ENCODE results near the gene ALG12.
"Not testable (repeated sequence)": the region's sequence is repeated elsewhere in the genome, so short reads cannot be mapped to it uniquely, and the experiment has no call there.

Gene ALG12

DNA sequence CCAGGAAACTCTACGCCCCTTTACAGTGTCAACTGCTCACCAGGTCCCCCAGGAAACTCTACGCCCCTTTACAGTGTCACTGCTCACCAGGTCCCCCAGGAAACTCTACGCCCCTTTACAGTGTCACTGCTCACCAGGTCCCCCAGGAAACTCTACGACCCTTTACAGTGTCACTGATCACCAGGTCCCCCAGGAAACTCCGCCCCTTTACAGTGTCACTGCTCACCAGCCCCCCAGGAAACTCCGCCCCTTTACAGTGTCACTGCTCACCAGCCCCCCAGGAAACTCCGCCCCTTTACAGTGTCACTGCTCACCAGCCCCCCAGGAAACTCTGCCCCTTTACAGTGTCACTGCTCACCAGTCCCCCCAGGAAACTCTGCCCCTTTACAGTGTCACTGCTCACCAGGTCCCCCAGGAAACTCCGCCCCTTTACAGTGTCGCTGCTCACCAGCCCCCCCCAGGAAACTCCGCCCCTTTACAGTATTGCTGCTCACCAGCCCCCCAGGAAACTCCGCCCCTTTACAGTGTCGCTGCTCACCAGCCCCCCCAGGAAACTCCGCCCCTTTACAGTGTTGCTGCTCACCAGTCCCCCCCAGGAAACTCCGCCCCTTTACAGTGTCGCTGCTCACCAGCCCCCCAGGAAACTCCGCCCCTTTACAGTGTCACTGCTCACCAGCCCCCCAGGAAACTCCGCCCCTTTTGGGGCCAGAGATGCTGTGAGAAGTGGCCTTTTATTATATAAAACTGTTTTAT lies 27.0 kb upstream of the ALG12 start:
- FAIRE-seq, result not testable (repeated sequence)

DNA sequence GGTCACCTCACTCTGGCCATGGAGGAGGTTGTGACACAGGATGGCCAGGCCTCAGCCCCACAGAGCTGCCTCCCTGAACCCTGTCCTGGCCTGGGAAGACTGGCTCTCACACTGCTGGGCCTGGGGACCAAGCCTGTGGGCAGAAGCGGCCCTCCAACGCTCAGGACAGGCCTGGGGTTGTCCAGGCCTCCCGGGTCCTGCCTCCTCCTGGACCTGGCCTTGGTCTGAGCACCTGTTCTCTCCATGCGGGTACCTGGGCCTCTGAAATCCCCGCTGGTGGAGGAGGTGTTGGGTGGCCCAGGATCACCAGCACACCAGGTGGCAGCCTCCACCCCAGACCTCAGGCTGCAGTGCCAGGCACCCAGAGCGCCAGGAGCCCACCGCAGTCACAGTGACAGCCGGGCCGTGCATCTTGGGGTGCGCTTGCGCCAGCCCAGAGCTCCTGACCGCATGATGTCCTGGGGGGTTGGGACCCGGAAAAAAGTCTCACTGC lies 26.2 kb upstream of the ALG12 start:
- no peak for FAIRE-seq

DNA sequence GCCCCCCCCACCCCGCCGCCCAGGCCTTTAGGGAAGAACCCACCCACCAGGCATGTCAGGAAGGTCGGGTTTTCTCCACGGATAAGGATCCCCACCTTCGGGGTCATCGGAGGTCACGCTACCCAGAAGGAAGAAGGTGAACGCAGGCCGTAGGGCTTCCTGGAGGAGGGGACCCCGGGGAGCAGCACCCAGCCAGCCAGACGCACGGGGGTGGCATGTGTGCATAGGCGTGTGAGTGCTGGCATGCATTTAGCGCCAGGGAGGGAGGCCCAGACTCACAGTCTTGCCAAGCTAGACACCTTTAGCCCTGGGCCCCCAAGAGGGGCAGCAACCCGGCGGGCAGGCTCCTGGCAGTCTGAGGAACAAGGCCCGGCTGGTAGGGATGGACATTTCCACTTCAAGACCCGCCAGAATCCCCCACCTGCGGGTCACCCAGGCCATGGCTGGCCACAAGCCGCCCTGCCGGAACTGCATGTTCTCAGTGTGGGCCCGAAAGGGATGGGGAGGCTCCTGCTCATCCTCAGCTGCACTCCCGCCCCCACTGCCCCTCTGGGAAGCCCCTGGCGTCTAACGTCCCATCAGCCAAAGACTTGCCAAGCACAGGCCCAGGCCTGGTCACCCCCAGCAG lies 25.6 kb upstream of the ALG12 start:
- no peak for FAIRE-seq

DNA sequence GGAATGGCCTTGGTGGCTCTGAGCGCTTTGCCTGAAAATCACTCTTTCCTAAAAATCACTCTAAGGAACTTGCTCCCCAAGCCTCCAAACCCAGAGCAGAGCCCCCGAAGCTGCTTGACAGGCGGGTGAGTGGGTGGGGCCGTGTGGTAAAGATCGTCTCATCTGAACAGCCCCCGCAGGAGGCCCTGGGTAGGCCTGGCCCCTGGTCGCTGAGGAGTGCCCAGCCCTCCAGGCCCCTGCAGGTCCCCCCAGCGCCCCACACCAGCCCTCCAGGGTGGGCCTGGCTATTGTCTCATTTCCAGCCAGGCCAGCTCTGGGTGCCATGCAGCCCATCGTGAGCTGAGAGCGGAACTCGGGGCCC lies 25.1 kb upstream of the ALG12 start:
- no peak for FAIRE-seq

DNA sequence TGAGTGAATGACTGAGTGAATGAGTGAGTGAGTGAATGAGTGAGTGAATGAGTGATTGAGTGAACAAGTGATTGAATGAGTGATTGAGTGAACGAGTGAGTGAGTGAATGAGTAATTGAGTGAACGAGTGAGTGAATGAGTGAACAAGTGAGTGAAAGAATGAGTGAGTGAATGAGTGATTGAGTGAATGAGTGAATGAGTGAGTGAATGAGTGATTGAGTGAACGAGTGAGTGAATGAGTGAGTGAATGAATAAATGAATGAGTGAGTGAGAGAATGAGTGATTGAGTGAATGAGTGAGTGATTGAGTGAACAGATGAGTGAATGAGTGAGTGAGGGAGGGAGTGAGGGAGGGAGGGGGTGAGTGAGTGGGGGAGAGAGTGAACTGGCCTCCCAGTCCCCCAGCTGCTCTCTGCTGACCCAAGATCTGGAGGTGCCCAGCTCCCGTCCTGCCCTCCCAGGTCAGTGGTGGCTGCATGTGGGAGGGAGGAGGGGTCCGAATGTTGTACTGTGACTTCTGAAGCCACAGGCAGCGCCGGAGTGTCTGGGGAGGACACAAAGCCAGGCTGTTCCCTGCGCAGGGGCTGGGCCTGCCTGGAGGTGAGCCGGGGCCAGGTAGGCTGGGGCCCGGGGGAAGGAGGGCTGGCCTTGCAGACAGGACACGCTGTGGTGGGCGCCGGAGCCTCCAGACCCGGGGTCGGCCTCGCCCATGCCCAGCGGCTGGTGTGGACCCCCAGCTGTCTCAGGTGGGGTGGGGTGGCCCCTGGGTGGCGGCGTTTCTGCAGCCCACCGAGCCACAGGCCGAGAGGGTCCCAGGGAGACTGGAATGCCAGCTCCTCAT lies 24.5 kb upstream of the ALG12 start:
- no peak for FAIRE-seq

DNA sequence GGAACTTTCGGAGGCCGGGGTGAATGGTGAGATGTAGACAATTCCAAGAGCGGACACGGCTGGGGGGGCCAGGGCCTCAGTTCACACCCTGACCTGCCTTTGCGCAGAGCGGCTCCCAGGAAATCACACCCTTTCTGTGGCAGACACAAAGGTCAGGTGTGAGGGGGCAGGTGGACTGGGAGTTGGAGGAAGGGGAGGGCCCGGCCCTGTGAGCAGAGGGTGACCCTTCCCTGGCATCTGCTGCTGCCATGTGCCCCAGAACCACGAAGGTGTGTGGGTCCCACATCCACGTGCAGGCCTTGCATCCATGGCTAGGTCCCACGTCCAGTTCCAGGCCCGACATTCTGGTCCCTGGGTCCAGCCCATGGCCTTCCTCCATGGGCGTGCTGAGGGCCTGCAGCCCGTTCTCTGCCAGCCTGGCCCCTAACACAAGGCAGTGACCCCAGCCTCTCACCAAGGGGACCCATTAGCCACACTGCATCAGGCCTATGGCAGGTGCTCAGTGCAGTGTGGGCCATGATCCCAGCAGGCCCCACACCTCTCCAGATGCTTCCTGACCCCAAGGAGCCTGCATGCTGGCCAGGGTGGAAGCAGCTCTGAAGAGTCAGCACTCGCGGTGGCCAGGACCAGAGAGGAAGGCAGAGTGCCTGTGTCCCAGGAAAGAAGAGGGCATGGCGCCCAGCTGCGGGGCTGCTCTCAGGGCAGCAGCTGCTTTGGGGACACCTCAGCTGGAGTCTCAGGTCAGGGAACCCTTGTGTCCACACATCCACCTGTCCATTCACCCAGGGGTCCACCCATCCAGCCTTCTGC lies 23.5 kb upstream of the ALG12 start:
- FAIRE-seq, result no peak

DNA sequence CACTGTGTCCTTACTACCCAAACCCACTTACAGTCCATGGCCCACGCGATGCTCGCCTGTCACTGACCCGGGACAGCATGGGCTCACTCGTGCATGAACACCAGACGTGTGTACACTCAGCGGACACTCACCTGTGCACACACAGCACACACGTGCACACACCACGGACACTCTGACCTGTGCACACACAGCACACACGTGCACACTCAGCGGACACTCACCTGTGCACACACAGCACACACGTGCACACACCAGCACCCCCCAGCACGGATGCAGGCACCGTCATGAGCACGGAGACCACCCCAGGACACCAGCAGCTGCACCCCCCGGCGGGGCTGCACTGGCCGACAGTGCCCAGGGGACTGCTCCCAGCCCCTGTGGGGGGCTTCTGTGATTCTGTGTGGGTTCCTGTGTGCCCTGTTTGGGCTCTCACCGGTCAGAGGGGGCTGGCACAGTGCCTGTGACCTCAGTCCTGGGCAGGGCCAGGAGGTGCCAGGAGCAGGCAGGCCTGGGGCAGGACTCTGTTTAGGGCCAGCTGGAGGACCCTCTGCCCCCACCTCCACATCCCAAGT lies 20.4 kb upstream of the ALG12 start:
- no peak for FAIRE-seq

DNA sequence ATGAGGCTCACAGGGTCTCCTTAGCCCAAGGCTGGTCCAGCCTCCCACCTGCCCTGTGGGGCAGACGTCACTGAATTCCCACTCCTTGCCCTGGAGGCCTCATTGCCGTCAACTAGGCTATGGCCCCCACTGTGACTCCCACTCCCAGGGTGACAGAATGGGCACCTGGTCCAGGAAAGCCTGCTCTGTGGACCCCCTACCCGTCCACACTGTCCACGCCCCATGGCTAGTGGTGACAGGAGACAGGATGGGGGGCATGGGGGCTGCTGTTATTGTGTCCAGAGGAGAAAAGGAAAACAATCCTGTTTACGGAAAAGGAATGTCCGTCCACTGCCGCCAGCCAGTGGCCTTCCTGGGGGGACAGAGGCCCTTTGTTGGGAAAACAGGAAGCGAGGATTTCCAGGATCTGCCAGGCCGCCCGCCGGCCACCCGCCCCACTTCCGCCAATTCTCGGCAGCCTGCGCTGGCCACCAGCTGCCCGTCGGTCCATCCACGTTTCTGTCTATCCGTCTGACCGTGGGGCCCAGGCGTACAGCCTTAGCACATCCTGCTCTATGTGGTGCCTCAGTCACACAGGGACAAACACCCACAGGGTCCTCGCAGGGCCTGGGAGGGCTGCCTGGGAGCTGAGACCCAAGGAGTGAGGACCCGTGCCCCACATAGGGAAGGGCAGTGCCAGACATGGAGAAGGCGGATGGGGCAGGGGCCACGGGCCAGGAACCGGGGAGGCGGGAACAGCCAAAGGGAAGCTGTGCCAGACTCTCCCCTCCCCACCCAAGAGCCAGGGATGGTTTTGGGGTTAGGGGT lies 19.7 kb upstream of the ALG12 start:
- FAIRE-seq, result no peak

DNA sequence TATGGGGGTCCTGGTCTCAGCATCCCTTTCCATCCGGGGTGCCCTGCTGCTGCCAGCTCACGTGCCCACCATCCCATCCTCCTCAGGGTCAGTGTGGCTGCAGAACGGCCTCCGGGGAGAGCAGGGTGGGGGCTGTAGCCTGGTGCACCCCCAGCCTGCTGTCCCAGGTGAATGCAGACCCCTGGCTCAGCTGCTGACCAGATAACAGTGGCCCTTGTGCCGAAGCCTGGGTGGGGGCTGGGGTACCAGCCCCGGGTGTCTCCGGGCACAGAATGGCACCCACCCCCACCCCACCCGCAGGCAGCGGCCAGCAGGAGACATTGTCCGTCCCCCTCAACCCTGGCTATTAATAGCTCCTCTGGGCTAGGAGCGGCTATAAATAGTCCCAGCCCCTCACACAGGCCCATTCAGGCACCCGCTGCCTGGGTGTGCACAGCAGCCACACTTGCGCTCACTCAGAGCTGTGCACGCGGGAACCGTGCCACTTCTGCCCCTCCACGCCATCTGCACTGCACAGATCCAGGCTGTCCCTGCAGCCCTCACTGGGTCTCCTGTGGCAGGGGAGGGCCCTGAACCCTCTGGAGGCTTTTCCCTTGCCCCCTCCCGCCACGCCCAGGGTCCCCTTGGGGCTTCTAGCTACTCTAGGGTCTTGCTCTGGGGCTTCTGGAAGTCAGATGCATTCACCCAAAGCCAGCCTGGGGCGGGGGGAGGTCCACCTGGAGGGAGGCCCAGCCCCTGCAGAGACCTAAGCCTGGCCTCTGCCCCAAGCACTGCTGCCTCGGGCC lies 18.9 kb upstream of the ALG12 start:
- no peak for FAIRE-seq

DNA sequence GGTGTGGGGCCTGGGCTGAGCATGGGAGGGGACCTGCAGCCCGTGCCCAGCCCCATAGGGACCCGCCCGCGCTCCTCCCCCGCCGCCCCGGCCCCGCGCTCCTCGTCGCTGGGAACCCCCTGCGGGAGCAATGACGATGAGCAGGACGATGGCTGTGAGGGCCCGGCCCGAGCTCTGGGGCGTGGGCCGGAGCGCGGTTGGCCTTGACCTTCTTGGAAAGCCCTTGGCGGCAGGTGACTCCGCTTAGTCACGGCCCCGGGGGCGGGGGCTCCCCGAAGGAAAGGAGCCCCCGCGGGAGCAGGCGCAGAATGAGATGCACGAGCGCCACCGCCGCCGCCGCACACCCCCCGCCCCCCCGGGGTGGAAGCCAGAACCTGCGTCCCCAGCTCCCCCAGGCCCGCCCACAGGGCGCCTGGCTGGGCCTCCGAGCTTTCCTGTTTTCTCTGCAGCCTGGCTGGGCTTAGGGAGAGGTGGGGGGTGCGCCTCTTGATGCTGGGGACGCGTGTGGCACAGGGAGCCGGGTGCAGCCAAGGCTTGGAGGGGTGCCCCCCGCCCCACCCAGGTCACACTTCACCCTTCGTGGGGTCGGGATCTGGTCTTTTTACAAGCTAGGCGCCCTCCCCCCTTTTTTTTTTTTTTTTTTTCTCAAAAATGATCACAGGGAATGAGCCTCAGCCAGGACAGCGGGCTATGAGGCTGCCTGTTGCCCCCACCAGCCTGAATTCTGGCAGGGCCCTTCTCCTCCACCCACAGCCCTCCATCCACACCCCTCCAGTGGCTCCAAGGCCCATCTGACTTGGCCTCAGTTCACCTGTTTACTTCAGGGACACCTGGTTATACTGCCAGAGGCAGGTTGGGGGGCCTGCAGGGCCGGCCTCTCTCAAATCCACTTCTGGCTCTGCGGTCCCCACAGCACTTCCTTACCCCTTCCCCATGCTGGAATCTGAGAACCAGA lies 18.1 kb upstream of the ALG12 start:
- no peak for FAIRE-seq

DNA sequence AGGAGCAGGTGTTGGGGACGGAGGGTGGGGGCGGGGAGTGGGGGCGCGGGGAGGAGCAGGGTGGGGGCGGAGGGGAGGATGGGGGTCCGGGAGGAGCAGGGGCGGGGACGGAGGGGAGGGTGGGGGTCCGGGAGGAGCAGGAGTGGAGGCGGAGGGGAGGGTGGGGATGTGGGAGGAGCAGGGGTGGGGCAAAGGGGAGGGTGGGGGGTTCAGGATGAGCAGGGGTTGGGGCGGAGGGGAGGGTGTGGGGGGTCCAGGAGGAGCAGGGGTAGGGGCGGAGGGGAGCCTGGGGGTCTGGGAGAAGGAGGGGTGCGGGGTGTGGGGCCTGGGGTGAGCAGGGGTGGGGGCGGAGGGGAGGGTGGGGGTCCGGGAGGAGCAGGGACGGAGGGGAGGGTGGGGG lies 17.3 kb upstream of the ALG12 start:
- FAIRE-seq, result no peak

DNA sequence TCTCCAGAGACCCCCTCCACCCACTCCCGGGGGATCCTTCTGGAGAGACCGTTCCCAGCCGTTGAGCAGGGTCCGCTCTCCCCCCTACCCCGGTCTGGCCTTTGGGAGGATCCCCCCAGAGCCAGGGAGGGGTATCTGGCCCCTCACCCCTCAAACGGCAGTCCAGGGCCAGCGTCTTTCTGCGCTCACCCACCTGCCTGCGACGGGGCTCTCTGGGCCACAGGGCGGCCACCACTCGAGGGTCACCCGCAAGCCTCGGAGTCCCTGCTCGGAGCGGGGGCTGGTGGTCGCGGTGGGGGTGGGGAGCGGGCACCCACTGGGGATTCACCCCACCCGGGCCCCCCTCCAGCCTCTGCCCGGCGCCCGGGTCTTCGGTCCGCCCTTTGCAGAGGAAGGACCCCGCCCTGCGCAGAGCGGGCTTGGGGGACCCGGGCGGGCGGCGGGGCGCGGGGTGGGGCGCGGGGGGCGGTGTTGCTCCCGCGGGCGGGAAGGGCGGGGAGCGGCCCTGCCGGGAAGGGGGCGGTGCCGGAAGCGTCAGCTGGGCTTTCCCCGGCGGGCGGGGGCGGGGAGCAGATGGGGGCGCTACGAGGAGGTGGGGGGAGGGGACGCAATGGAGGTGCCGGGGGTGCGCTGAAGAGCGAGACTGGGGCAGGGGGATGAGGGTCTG lies 16.8 kb upstream of the ALG12 start:
- no peak for FAIRE-seq

DNA sequence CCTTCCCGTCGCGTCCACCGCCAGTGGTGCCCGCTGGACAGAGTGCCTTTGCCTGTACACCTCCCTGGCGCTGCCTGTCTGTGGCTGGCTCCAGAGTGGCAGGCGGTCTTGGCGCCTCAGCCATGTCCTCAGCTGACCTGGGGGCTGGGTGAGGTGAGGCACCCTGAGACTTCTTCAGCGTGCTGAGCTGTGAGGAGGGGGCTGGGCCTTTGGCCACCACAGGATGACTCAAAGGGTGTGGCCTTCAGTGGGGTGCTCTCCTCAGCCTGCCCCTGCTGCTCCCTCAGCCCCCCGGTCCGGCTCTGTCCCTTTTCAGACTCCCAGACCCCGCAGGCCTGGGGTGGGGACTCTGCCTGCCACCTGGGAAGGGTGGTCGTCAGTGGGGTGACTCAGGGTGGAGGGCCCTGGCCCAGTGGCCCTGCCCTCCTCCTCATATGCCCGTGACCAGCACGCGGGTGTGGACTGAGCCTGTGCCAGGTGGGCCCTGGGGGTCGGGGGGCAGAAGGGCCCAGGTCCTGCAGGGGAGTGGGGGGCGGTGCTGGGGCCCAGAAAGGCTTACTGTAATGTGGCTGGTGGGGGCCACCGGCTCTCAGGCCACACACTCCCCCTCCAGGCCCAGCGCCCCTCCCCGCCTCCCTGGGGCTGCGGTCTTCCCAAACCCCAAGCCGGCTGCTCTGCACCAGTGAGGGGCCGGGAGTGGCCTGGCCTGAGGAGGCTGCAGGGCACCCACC lies 16.1 kb upstream of the ALG12 start:
- no peak for FAIRE-seq

DNA sequence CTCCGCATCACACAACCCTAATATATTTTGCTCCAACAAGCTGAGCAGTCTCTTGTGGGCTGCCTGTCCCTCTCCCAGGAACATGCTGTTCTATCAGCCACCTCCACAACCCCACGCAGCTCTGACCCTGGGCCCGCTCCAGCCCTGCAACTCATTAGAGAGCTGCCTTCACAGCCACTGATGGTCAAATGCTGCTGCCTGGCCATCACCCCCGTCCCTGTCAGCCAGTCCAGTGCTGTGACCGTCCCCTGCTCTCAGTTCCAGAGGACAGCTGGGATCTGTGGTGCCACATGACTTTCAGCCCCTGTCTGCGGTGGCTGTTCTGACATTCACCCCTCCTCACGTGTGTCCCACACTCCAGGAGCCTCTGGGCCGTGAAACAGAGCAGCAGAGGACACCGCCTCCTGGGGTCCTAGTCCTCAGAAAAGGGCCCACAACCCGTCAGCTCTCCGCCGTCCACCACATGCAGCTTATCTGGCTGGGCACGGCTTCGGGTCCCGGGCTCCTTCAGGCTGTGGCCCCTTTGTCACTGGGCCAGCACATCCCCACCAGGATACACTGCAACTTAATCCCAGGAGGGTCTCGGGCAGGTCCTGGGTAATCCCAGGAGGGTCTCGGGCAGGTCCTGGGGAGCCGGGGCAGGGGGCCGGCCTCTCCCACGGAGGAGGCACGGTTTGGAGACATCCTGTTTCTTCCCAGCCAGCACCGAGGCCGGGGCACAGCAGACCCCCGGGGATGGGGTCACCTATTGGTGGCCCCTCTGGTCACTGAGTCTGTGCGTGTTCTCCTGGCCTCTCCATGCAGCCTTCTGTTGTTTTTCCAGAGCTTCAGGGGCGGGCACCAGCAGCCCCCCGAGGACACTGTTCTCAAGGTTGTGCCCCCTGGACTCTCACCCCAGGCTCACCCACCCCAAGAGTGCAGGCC lies 15.3 kb upstream of the ALG12 start:
- no peak for FAIRE-seq

DNA sequence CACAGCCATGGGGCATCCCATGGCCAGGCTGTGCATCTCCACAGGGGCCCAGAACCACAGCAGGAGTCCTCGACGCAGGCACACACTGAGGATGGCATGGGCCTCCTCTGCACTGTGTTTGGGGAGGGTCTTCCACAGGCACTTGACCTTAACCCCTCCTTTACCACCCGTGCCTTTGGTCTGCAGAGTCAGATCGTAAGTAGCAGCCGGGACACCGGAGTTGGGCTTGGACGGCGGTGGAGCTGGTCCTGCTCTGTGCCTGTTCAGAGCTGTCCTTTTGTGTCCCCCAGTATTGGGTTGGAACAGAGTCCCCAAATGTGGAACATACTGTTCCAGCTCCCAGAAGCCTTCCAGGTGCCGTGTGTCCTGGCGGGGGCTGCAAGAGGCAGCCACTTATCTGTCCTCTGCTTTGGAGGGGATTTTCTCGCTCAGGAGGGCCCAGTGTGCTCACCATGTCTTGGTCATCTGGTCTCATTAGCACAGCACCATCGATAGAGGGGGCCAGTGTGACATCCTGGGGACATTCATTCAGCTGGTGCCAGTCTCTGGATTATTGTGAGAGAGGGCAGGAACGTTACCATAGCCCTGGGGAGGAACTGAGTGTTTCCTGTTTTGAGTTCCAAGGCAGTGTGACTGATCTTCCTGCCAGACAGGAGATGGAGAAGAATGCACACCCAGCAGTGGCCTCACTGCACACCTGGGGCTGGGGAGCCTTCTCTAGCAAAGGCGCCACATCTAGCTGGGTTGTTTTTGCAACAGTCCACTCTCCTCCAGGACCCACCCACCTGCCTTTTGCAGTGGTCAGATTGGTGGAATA lies 12.6 kb upstream of the ALG12 start:
- no peak for FAIRE-seq

DNA sequence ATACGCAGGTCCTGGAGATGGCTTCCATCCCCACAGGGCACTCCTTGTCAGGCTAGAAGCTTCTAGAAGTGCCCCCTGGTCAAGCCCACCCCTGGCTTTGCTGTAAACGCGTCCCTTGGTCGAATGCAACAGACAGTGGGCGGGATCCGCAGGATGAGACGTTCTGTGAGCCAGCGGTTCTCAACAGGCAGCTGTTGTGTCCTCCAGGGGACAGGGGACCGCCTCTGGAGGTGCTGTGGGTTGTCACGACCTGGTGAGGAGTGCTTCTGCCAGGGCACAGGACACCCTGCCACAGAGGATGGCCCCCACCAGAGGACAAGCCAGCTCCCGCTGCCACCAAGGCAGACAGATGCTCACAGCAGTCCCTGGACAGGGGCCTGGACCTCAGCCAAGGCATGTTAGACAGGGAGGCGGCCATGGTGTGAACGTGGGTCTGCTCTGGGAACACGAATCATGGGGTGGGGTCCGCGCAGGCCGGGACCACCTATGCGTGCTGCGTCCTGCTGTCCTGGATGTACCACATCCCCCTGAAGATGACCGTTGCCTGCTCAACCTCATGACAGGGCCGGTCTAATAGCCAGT lies 11.8 kb upstream of the ALG12 start:
- no peak for FAIRE-seq

Measured in islet of Langerhans (tissue), 1 donor.